Activated gamma-delta T cell treated with anti-CD3 and anti-CD28 coated beads, Interleukin-2, amount 50 U/mL, for 16 hours (primary cell): ENCODE data around the gene NDOR1.
"Not testable (repeated sequence)": the region's sequence is repeated elsewhere in the genome, so short reads cannot be mapped to it uniquely, and the experiment has no call there.

Source experiments
- DNase-seq: peaks from one replicate; pipeline ENCODE4 v3.0.0-alpha.2; 2020; ENCODE audit warnings: low read depth

NDOR1 gene

GRCh38 chr9:137243626-137244485 is 38.4 kb downstream of the NDOR1 start:
- DNase-seq: no peak

GRCh38 chr9:137244486-137245449 is 39.3 kb downstream of the NDOR1 start:
- no peak for DNase-seq

- no peak for DNase-seq
Observed at GRCh38 chr9:137245450-137246421, 40.2 kb downstream of the NDOR1 start.

- no peak for DNase-seq
Observed at GRCh38 chr9:137247135-137247915, 41.8 kb downstream of the NDOR1 start.

GRCh38 chr9:137247916-137248175 is 42.3 kb downstream of the NDOR1 start:
- no peak for DNase-seq

- DNase-seq: no peak
Observed at GRCh38 chr9:137250329-137251193, 45.1 kb downstream of the NDOR1 start.

GRCh38 chr9:137251194-137251461 is 45.6 kb downstream of the NDOR1 start, which contains the start of gene STPG3:
Gene STPG3, plus strand, starts transcription at chr9:137251286. Its CDS starts 1 bp downstream, at chr9:137251287.
- no peak for DNase-seq

- no peak for DNase-seq
Observed at GRCh38 chr9:137251490-137252268, 46.2 kb downstream of the NDOR1 start.

- no peak for DNase-seq
Observed at GRCh38 chr9:137252555-137253506, 47.3 kb downstream of the NDOR1 start.

- DNase-seq: no peak
Observed at GRCh38 chr9:137253717-137254623, 48.5 kb downstream of the NDOR1 start.

GRCh38 chr9:137254624-137255447 is 49.3 kb downstream of the NDOR1 start, which contains the start of gene NELFB:
Gene NELFB, plus strand, starts transcription at chr9:137255327.
- peak; percentile 91 for DNase-seq

GRCh38 chr9:137255448-137256114 is 50.1 kb downstream of the NDOR1 start:
- DNase-seq: no peak

GRCh38 chr9:137256362-137256761 is 50.9 kb downstream of the NDOR1 start:
- DNase-seq: no peak

GRCh38 chr9:137256856-137257255 is 51.4 kb downstream of the NDOR1 start:
- DNase-seq: no peak

- not testable (repeated sequence) for DNase-seq
Observed at GRCh38 chr9:137262173-137262908, 56.8 kb downstream of the NDOR1 start.
